Kidney (tissue), 14 donors: ENCODE results near the gene PDGFC. TPM values are rescaled to one million over a fixed set of nuclear protein-coding genes. Genes with fewer than 3 reads are reported as not detected.

Experiments used
- DNase-seq, 5 donors: peaks; one replicate each; pipeline ENCODE4 v3.0.0-alpha.2; 2013 to 2020
- FAIRE-seq: peaks from 2 replicates; lab custom pipeline; 2012; peaks lifted over from hg19 to GRCh38; lab: Jason Lieb, UNC
- H3K27ac ChIP-seq, 2 donors: one replicate each; pipeline ENCODE4 v1.7.0; 2013; ENCODE audit warnings: low read depth in 2 of 2, low read length in 2 of 2, inconsistent platforms in 1 of 2
- H3K27me3 ChIP-seq: one replicate; pipeline ENCODE4 v1.7.1; 2013; ENCODE audit warnings: low read length, inconsistent platforms; ENCODE audit not compliant: control insufficient read depth, insufficient read depth
- H3K36me3 ChIP-seq, 3 donors: one replicate each; pipeline versions ENCODE4 v1.7.0 to v1.7.1; 2013; ENCODE audit warnings: low read length in 3 of 3, control low read depth in 1 of 3, inconsistent platforms in 1 of 3; ENCODE audit not compliant: insufficient read depth in 3 of 3, control insufficient read depth in 2 of 3
- H3K4me1 ChIP-seq, 3 donors: one replicate each; pipeline versions ENCODE4 v1.7.0 to v1.7.1; 2013; ENCODE audit warnings: low read length in 3 of 3, inconsistent platforms in 1 of 3, low read depth in 1 of 3; ENCODE audit not compliant: control insufficient read depth in 2 of 3, insufficient read depth in 2 of 3
- H3K4me3 ChIP-seq, 3 donors: one replicate each; pipeline versions ENCODE4 v1.7.0 to v1.8.1; 2013; ENCODE audit warnings: low read length in 3 of 3, control low read depth in 1 of 3, inconsistent platforms in 1 of 3
- H3K9ac ChIP-seq, 3 donors: one replicate each; pipeline versions ENCODE4 v1.7.0 to v1.7.1; 2013; ENCODE audit warnings: low read length in 3 of 3, control low read depth in 1 of 3, inconsistent platforms in 1 of 3
- H3K9me3 ChIP-seq, 3 donors: one replicate each; pipeline versions ENCODE4 v1.7.0 to v1.7.1; 2013; ENCODE audit warnings: low read length in 3 of 3, control low read depth in 1 of 3, inconsistent platforms in 1 of 3; ENCODE audit not compliant: control insufficient read depth in 2 of 3, insufficient read depth in 1 of 3
- CTCF ChIP-seq: IDR thresholded peaks from 3 replicates; pipeline ENCODE4 v1.5.1; 2012; ENCODE audit warnings: mild to moderate bottlenecking, moderate library complexity, borderline replicate concordance; ENCODE audit not compliant: insufficient read depth; ENCODE audit errors: extremely low read depth
- intact Hi-C: fragments of 100-400 bp; cut with DNase I; formaldehyde crosslinking; loops from one replicate; pipeline ENCODE4 v1.11.1; 2022
- polyA plus RNA-seq: library from polyadenylated mRNA; stranded (reverse); fragments of 350-450 nt; fragmentation: Illumina TruSeq; extraction: RNeasy Lipid Tissue Mini Kit (QIAGEN cat#74804); gene quantifications from one replicate; pipeline ENCODE4 v1.2.3, GENCODE V29; 2014; ENCODE audit warnings: low read depth, low replicate concordance; ENCODE audit not compliant: insufficient read depth
- total RNA-seq: library from RNA; stranded (reverse); fragmentation: NEBNext Ultra II Directional; extraction: Animal tissue kit (Norgen Biotek cat#: 25700); gene quantifications from one replicate; pipeline ENCODE4 v1.2.1, GENCODE V29; 2021
- donor health status: control.
- donor health status: control.
- donor health status: control.
- donor health status: control.
- donor health status: control.
- donor health status: DM: yes; HTN: yes; CAD: no.
- donor health status: Normal renal cell carcinoma (clear cell type).

Gene PDGFC
- total and polyA plus RNA-seq, 2 donors from 2014 or later: 12.3 to 37.6 TPM

GRCh38 chr4:156896527-156896926 is 75.1 kb downstream of the PDGFC start:
- DNase-seq: peak in 1 of 5 donors; percentile 54
- Histone ChIP-seq H3K27me3 (no peaks in the 10 kb centered on the region), H3K27ac (no peak overlapping the region), H3K9ac (no peak overlapping the region), H3K9me3 (no peaks in the 10 kb centered on the region), H3K36me3 (no peaks in the 10 kb centered on the region), H3K4me3 (no peak overlapping the region), H3K4me1 (no peaks in the 10 kb centered on the region)
- intact Hi-C loops: no loop called here
- FAIRE-seq: no peak
- no peak for TF ChIP-seq CTCF

- no peaks in the 10 kb centered on the region for H3K9me3 ChIP-seq
- no peaks in the 10 kb centered on the region for H3K27me3 ChIP-seq
- no peak overlapping the region for H3K27ac ChIP-seq
- H3K36me3 ChIP-seq: no peaks in the 10 kb centered on the region
- H3K9ac ChIP-seq: no peak overlapping the region
- FAIRE-seq (no peak), DNase-seq (no peak)
- H3K4me1 ChIP-seq: peaks cover 0 to 10% (median 3%) of the 10 kb centered on the region in 3 donors
- no peak overlapping the region for H3K4me3 ChIP-seq
- intact Hi-C loops: no loop called here
- TF ChIP-seq CTCF: no peak
Measured at GRCh38 chr4:156894234-156894633, 77.4 kb downstream of the PDGFC start.

GRCh38 chr4:156892805-156893204 is 78.8 kb downstream of the PDGFC start:
- H3K27ac ChIP-seq: no peak overlapping the region
- TF ChIP-seq CTCF: no peak
- H3K36me3 ChIP-seq: no peaks in the 10 kb centered on the region
- no peaks in the 10 kb centered on the region for H3K27me3 ChIP-seq
- intact Hi-C loops: no loop called here
- DNase-seq (peak in 2 of 5 donors; percentile 64 to 72), FAIRE-seq (no peak)
- peaks cover 0 to 18% (median 3%) of the 10 kb centered on the region in 3 donors for H3K4me1 ChIP-seq
- no peaks in the 10 kb centered on the region for H3K9me3 ChIP-seq
- no peak overlapping the region for H3K9ac ChIP-seq
- H3K4me3 ChIP-seq: no peak overlapping the region
